H9 (cell line): ENCODE results near the gene SETDB1. TPM values are rescaled to one million over a fixed set of nuclear protein-coding genes. Genes with fewer than 3 reads are reported as not detected.

Experiments used
- DNase-seq: peaks from one replicate; pipeline ENCODE4 v3.0.0-alpha.2; 2017
- H2AFZ ChIP-seq: one replicate; pipeline ENCODE4 v1.6.1; 2013; ENCODE audit warnings: mild to moderate bottlenecking, low read length, control low read depth, moderate library complexity
- H2AK5ac ChIP-seq: 2 replicates; pipeline ENCODE4 v1.6.1; 2013; ENCODE audit warnings: low read length, control low read depth, mixed read lengths; ENCODE audit not compliant: insufficient read length
- H2BK120ac ChIP-seq: one replicate; pipeline ENCODE4 v1.6.1; 2013; ENCODE audit warnings: low read depth, mild to moderate bottlenecking, low read length, control low read depth, inconsistent platforms; ENCODE audit not compliant: poor library complexity, severe bottlenecking
- H2BK12ac ChIP-seq: 2 replicates; pipeline ENCODE4 v1.6.1; 2013; ENCODE audit warnings: low read length, control low read depth, mixed read lengths, low read depth; ENCODE audit not compliant: insufficient read length
- H2BK15ac ChIP-seq: 2 replicates; pipeline ENCODE4 v1.6.1; 2013; ENCODE audit warnings: low read depth, low read length, control low read depth
- H2BK20ac ChIP-seq: one replicate; pipeline ENCODE4 v1.6.1; 2013; ENCODE audit warnings: low read depth, mild to moderate bottlenecking, low read length, control low read depth, inconsistent platforms; ENCODE audit not compliant: poor library complexity, severe bottlenecking
- H2BK5ac ChIP-seq: 2 replicates; pipeline ENCODE4 v1.6.1; 2013; ENCODE audit warnings: low read length, control low read depth, mixed read lengths; ENCODE audit not compliant: insufficient read length
- H3K14ac ChIP-seq: 2 replicates; pipeline ENCODE4 v1.6.1; 2013; ENCODE audit warnings: low read length, control low read depth; ENCODE audit not compliant: insufficient read depth
- H3K18ac ChIP-seq: 2 replicates; pipeline ENCODE4 v1.6.1; 2013; ENCODE audit warnings: low read depth, mild to moderate bottlenecking, mixed read lengths, low read length, control low read depth; ENCODE audit not compliant: insufficient read length
- H3K23ac ChIP-seq: 2 replicates; pipeline ENCODE4 v1.6.1; 2013; ENCODE audit warnings: low read length, control low read depth, mixed read lengths, low read depth; ENCODE audit not compliant: insufficient read length
- H3K23me2 ChIP-seq: 2 replicates; pipeline ENCODE4 v1.6.1; 2013; ENCODE audit warnings: low read depth, mild to moderate bottlenecking, mixed read lengths, low read length, control low read depth; ENCODE audit not compliant: insufficient read length, poor library complexity, severe bottlenecking
- H3K27ac ChIP-seq: 2 replicates; pipeline ENCODE4 v1.5.1; 2013; ENCODE audit warnings: low read length, control low read depth, mixed read lengths, low read depth; ENCODE audit not compliant: insufficient read length
- H3K27me3 ChIP-seq: 2 replicates; pipeline ENCODE4 v1.6.1; 2013; ENCODE audit warnings: low read length, control low read depth, inconsistent platforms; ENCODE audit not compliant: insufficient read depth
- H3K4ac ChIP-seq: 2 replicates; pipeline ENCODE4 v1.6.1; 2013; ENCODE audit warnings: low read depth, mild to moderate bottlenecking, control low read depth, inconsistent platforms, low read length, moderate library complexity
- H3K4me1 ChIP-seq: 2 replicates; pipeline ENCODE4 v1.6.1; 2013; ENCODE audit warnings: low read length, control low read depth, inconsistent platforms; ENCODE audit not compliant: insufficient read depth
- H3K4me2 ChIP-seq: 2 replicates; pipeline ENCODE4 v1.6.1; 2013; ENCODE audit warnings: low read length, control low read depth, mixed read lengths; ENCODE audit not compliant: insufficient read length, insufficient read depth
- H3K56ac ChIP-seq: 2 replicates; pipeline ENCODE4 v1.6.1; 2013; ENCODE audit warnings: low read depth, mild to moderate bottlenecking, mixed read lengths, low read length, control low read depth; ENCODE audit not compliant: insufficient read length
- H3K79me1 ChIP-seq: 2 replicates; pipeline ENCODE4 v1.6.1; 2013; ENCODE audit warnings: low read depth, mild to moderate bottlenecking, moderate library complexity, low read length, control low read depth, inconsistent platforms; ENCODE audit not compliant: insufficient read depth, poor library complexity, severe bottlenecking
- H3K79me2 ChIP-seq: 2 replicates; pipeline ENCODE4 v1.6.1; 2013; ENCODE audit warnings: low read length, control low read depth, inconsistent platforms; ENCODE audit not compliant: insufficient read depth
- H3K9ac ChIP-seq: 2 replicates; pipeline ENCODE4 v1.6.1; 2013; ENCODE audit warnings: low read length, control low read depth, mixed read lengths; ENCODE audit not compliant: insufficient read length; ENCODE audit errors: extremely low read depth
- H3K9me3 ChIP-seq: one replicate; pipeline ENCODE4 v1.6.1; 2013; ENCODE audit warnings: low read depth, low read length, inconsistent platforms; ENCODE audit not compliant: control insufficient read depth
- H3T11ph ChIP-seq: one replicate; pipeline ENCODE4 v1.6.1; 2013; ENCODE audit warnings: mild to moderate bottlenecking, low read length, control low read depth, inconsistent platforms
- H4K20me1 ChIP-seq: one replicate; pipeline ENCODE4 v1.6.1; 2013; ENCODE audit not compliant: control insufficient read depth, insufficient read length, insufficient read depth
- H4K5ac ChIP-seq: 2 replicates; pipeline ENCODE4 v1.6.1; 2013; ENCODE audit warnings: low read depth, mild to moderate bottlenecking, mixed read lengths, low read length, control low read depth; ENCODE audit not compliant: insufficient read length
- H4K8ac ChIP-seq: replicated peaks from 2 replicates; pipeline ENCODE4 v1.6.1; 2013; ENCODE audit warnings: low read length, control low read depth, mixed read lengths, low read depth; ENCODE audit not compliant: insufficient read length
- H4K91ac ChIP-seq: 2 replicates; pipeline ENCODE4 v1.6.1; 2013; ENCODE audit warnings: low read depth, mild to moderate bottlenecking, moderate library complexity, mixed read lengths, low read length, control low read depth; ENCODE audit not compliant: insufficient read length
- H3K27ac Mint-ChIP-seq, 3 experiments: 2 replicates in 2 of 3; 3 replicates in 1 of 3; pipeline ENCODE4 v1.8.0; 2020 to 2021; ENCODE audit warnings: mixed read lengths in 3 of 3, mild to moderate bottlenecking in 1 of 3, moderate library complexity in 1 of 3
- H3K27me3 Mint-ChIP-seq: 2 replicates; pipeline ENCODE4 v1.8.0; 2021; ENCODE audit warnings: low read depth, mild to moderate bottlenecking, moderate library complexity, mixed read lengths
- H3K36me3 Mint-ChIP-seq, 3 experiments: 2 replicates in 2 of 3; 3 replicates in 1 of 3; pipeline ENCODE4 v1.8.0; 2020 to 2021; ENCODE audit warnings: low read depth in 3 of 3, mixed read lengths in 3 of 3; ENCODE audit not compliant: insufficient read depth in 1 of 3
- H3K4me1 Mint-ChIP-seq, 2 experiments: 2 replicates each; pipeline ENCODE4 v1.8.0; 2020; ENCODE audit warnings: mixed read lengths in 2 of 2
- H3K4me3 Mint-ChIP-seq, 2 experiments: 2 replicates in 1 of 2; 3 replicates in 1 of 2; pipeline ENCODE4 v1.8.0; 2020 to 2021; ENCODE audit warnings: mild to moderate bottlenecking in 2 of 2, mixed read lengths in 2 of 2, moderate library complexity in 1 of 2
- H3K9me3 Mint-ChIP-seq, 2 experiments: 2 replicates in 1 of 2; 3 replicates in 1 of 2; pipeline ENCODE4 v1.8.0; 2020; ENCODE audit warnings: mild to moderate bottlenecking in 2 of 2, mixed read lengths in 2 of 2, moderate library complexity in 1 of 2
- WGBS: extraction: QIAGEN DNeasy Blood & Tissue Kit; methylation state at CpG from one replicate; pipeline ENCODE4 v1.1.7; 2013; ENCODE audit warnings: missing lambda C conversion rate, low lambda C conversion rate, mixed read lengths; ENCODE audit not compliant: insufficient read length; ENCODE audit errors: extremely low coverage; 5-methylcytosine and 5-hydroxymethylcytosine counted together
- total RNA-seq: library from RNA; stranded (reverse); gene quantifications from 2 replicates; pipeline ENCODE4 v1.2.1, GENCODE V29; 2021
- TF ChIP-seq, protein P1 (sequence below): fragments of 200-600 bp; sonication (generic); conservative IDR thresholded peaks from 3 replicates; pipeline ENCODE4 v1.8.0; 2021; ENCODE audit warnings: antibody characterized with exemption, mild to moderate bottlenecking

The SETDB1 gene
- total RNA-seq, 1 experiment from 2014 or later: 62.1 TPM

DNA sequence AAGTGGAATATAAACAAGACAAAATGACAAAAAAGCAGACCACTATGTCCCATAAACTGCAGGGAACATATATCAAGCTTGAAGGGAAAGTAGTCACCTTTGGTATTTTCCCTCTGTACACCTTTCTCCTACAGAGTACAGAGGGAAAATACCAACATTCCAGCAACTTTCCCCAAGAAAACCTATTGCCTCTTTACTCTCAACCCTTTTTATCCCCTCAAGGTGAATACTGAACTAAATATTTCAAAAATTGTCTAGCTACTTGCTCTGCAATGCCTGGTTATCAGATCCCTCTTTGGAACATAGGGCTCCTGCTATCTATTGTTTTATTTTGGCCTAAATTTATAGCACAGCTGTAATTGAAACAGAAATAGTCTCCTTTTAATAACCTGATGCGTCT lies 23.4 kb upstream of the SETDB1 start:
- Mint-ChIP-seq H3K36me3 (no peaks in the 10 kb centered on the region; a peak in 1 of 7 replicates), H3K9me3 (peaks cover 2 to 3% of the 10 kb centered on the region in 2 experiments; a peak in 3 of 5 replicates), H3K27me3 (no peaks in the 10 kb centered on the region), H3K4me3 (no peak overlapping the region), H3K4me1 (no peaks in the 10 kb centered on the region), H3K27ac (no peak overlapping the region)
- H3K27me3 ChIP-seq: no peaks in the 10 kb centered on the region
- H2AFZ ChIP-seq: no peak overlapping the region
- H3K9me3 ChIP-seq: no peaks in the 10 kb centered on the region
- no peak overlapping the region for H3K23ac ChIP-seq
- H3K27ac ChIP-seq: no peak overlapping the region
- no peaks in the 10 kb centered on the region for H3K79me1 ChIP-seq
- H3K23me2 ChIP-seq: no peaks in the 10 kb centered on the region
- H2AK5ac ChIP-seq: no peak overlapping the region
- H4K8ac ChIP-seq: no peak overlapping the region
- H3K79me2 ChIP-seq: no peaks in the 10 kb centered on the region
- no peak for DNase-seq
- no peak overlapping the region for H2BK5ac ChIP-seq
- no peak overlapping the region for H3K4me2 ChIP-seq
- no peak overlapping the region for H2BK20ac ChIP-seq
- H3K4ac ChIP-seq: no peak overlapping the region
- H3K4me1 ChIP-seq: no peaks in the 10 kb centered on the region
- no peak overlapping the region for H3K56ac ChIP-seq
- no peak overlapping the region for H2BK15ac ChIP-seq
- H2BK12ac ChIP-seq: no peak overlapping the region
- no peak overlapping the region for H3K14ac ChIP-seq
- no peak overlapping the region for H4K5ac ChIP-seq
- no peak overlapping the region for H3T11ph ChIP-seq
- no CpG with 5 or more reads among the region's 1 CpG for WGBS
- TF ChIP-seq, protein P1, sequence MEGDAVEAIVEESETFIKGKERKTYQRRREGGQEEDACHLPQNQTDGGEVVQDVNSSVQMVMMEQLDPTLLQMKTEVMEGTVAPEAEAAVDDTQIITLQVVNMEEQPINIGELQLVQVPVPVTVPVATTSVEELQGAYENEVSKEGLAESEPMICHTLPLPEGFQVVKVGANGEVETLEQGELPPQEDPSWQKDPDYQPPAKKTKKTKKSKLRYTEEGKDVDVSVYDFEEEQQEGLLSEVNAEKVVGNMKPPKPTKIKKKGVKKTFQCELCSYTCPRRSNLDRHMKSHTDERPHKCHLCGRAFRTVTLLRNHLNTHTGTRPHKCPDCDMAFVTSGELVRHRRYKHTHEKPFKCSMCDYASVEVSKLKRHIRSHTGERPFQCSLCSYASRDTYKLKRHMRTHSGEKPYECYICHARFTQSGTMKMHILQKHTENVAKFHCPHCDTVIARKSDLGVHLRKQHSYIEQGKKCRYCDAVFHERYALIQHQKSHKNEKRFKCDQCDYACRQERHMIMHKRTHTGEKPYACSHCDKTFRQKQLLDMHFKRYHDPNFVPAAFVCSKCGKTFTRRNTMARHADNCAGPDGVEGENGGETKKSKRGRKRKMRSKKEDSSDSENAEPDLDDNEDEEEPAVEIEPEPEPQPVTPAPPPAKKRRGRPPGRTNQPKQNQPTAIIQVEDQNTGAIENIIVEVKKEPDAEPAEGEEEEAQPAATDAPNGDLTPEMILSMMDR: no peak
- H4K91ac ChIP-seq: no peak overlapping the region
- no peak overlapping the region for H3K18ac ChIP-seq
- no peaks in the 10 kb centered on the region for H4K20me1 ChIP-seq
- H2BK120ac ChIP-seq: no peak overlapping the region
- no peak overlapping the region for H3K9ac ChIP-seq
